NB4 (cell line): ENCODE results near the gene SS18L1.

Source experiments
- MAX ChIP-seq: IDR thresholded peaks from 2 replicates; pipeline ENCODE4 v1.6.1; 2011; ENCODE audit warnings: low read depth, low read length
- MYC ChIP-seq: IDR thresholded peaks from 2 replicates; pipeline ENCODE4 v1.6.1; 2011; ENCODE audit warnings: low read depth, low read length
- POLR2A ChIP-seq: IDR thresholded peaks from 2 replicates; pipeline ENCODE4 v1.6.1; 2011; ENCODE audit warnings: mild to moderate bottlenecking; ENCODE audit not compliant: insufficient read length; ENCODE audit errors: extremely low read depth
- TF ChIP-seq, protein P1 (sequence below): IDR thresholded peaks from one replicate; pipeline ENCODE4 v1.5.1; 2012; ENCODE audit warnings: low read depth, low read length

- no peak for TF ChIP-seq POLR2A
- TF ChIP-seq MYC, result no peak
- TF ChIP-seq, protein P1, sequence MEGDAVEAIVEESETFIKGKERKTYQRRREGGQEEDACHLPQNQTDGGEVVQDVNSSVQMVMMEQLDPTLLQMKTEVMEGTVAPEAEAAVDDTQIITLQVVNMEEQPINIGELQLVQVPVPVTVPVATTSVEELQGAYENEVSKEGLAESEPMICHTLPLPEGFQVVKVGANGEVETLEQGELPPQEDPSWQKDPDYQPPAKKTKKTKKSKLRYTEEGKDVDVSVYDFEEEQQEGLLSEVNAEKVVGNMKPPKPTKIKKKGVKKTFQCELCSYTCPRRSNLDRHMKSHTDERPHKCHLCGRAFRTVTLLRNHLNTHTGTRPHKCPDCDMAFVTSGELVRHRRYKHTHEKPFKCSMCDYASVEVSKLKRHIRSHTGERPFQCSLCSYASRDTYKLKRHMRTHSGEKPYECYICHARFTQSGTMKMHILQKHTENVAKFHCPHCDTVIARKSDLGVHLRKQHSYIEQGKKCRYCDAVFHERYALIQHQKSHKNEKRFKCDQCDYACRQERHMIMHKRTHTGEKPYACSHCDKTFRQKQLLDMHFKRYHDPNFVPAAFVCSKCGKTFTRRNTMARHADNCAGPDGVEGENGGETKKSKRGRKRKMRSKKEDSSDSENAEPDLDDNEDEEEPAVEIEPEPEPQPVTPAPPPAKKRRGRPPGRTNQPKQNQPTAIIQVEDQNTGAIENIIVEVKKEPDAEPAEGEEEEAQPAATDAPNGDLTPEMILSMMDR, result no peak
- TF ChIP-seq MAX, result no peak
Observed at GRCh38 chr20:62205618-62206387, 62.2 kb downstream of the SS18L1 start.
